BE2C (cell line): Measurements from ENCODE around the gene OCA2.
"Not testable (repeated sequence)": the region's sequence is repeated elsewhere in the genome, so short reads cannot be mapped to it uniquely, and the experiment has no call there.

ENCODE experiments used
- DNase-seq: peaks from one replicate; pipeline ENCODE4 v3.0.0-alpha.2; 2020
- H3K27me3 ChIP-seq: fragments of 250-450 bp; sonication (Bioruptor Pico); 2 replicates; pipeline ENCODE4 v1.5.1; 2020; ENCODE audit warnings: mild to moderate bottlenecking
- H3K36me3 ChIP-seq: fragments of 250-450 bp; sonication (Bioruptor Pico); 2 replicates; pipeline ENCODE4 v1.5.1; 2020; ENCODE audit warnings: mild to moderate bottlenecking
- H3K4me1 ChIP-seq: fragments of 250-450 bp; sonication (Bioruptor Pico); 2 replicates; pipeline ENCODE4 v1.5.1; 2020
- H3K4me3 ChIP-seq: 2 replicates; pipeline ENCODE4 v1.5.1; 2011; ENCODE audit warnings: low read depth, low read length
- H3K9me3 ChIP-seq: fragments of 250-450 bp; sonication (Bioruptor Pico); 2 replicates; pipeline ENCODE4 v1.5.1; 2020
- CTCF ChIP-seq: IDR thresholded peaks from 2 replicates; pipeline ENCODE4 v1.5.1; 2012; ENCODE audit warnings: mild to moderate bottlenecking, low read depth, low read length

Gene OCA2

GRCh38 chr15:27955087-27955486 lies 144.0 kb downstream of the OCA2 start:
- no peaks in the 10 kb centered on the region for H3K9me3 ChIP-seq
- peaks cover 2% of the 10 kb centered on the region for H3K27me3 ChIP-seq
- no peaks in the 10 kb centered on the region for H3K36me3 ChIP-seq
- no peak overlapping the region for H3K4me3 ChIP-seq
- H3K4me1 ChIP-seq: no peaks in the 10 kb centered on the region
- no peak for DNase-seq
- no peak for TF ChIP-seq CTCF

- not testable (repeated sequence) for H3K9me3 ChIP-seq, H3K4me1 ChIP-seq, H3K4me3 ChIP-seq, DNase-seq, H3K36me3 ChIP-seq, H3K27me3 ChIP-seq
Observed at GRCh38 chr15:27952593-27952992, 146.5 kb downstream of the OCA2 start.

GRCh38 chr15:27951191-27951890 lies 147.8 kb downstream of the OCA2 start:
- Histone ChIP-seq H3K36me3 (no peaks in the 10 kb centered on the region), H3K4me1 (no peaks in the 10 kb centered on the region), H3K27me3 (no peaks in the 10 kb centered on the region), H3K4me3 (no peak overlapping the region), H3K9me3 (no peaks in the 10 kb centered on the region)
- TF ChIP-seq CTCF: no peak
- DNase-seq: no peak

DNA sequence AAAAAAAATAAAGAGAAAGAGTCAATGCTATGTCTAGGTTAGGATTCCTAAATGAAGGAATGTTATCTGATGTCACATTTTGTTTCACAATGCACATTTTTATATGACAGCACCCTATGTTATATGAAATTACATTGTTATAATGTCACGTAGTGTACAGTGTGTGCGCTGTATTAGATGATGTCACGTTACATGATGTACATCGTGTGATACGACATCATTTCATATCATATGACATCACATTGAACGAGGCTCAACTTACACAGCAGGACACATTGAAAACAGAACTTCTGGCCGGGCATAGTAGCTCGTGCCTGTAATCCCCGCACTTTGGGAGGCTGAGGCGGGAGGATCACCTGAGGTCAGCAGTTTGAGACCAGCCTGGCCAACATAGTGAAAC lies 150.0 kb downstream of the OCA2 start:
- H3K4me3 ChIP-seq: no peak overlapping the region
- DNase-seq: no peak
- H3K36me3 ChIP-seq: no peaks in the 10 kb centered on the region
- H3K27me3 ChIP-seq: no peaks in the 10 kb centered on the region; the same call in 1 of the 2 replicates
- H3K4me1 ChIP-seq: no peaks in the 10 kb centered on the region
- H3K9me3 ChIP-seq: no peaks in the 10 kb centered on the region
- TF ChIP-seq CTCF: no peak

DNA sequence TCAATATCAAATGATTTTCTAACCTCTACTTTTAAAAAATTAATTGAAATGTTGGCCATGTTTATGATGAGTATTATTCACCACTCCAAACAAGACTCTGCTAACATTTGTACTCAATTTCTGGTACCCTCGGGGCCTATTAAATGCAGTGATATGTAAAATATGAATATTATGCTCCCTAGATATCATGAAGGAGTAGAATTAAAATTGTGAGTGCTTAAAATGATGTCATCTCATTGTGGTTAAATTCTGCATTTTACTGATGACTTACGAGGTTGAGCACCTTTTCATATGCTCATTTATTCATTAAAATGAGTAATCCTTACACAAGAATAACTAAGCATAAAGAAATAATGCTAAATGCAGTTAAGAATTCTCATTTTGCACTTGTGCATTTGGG lies 159.9 kb downstream of the OCA2 start:
- Histone ChIP-seq H3K27me3 (no peaks in the 10 kb centered on the region; the same call in 1 of the 2 replicates), H3K9me3 (no peaks in the 10 kb centered on the region), H3K4me1 (no peaks in the 10 kb centered on the region), H3K4me3 (no peak overlapping the region), H3K36me3 (no peaks in the 10 kb centered on the region)
- no peak for TF ChIP-seq CTCF
- DNase-seq: no peak

- Histone ChIP-seq H3K27me3 (no peaks in the 10 kb centered on the region), H3K4me1 (no peaks in the 10 kb centered on the region), H3K9me3 (no peaks in the 10 kb centered on the region), H3K4me3 (no peak overlapping the region), H3K36me3 (no peaks in the 10 kb centered on the region)
- DNase-seq: no peak
- no peak for TF ChIP-seq CTCF
Observed at GRCh38 chr15:27937851-27938250, 161.3 kb downstream of the OCA2 start.
